ENCODE measurements around the gene ANO8.

GRCh38 chr19:17320435-17320834, 14.2 kb downstream of the ANO8 start:
- TF ChIP-seq POLR2A (IDR thresholded peaks at IDR 0.05) (no peak), CTCF (IDR thresholded peaks at IDR 0.05) (no peak)
